ENCODE measurements around the gene KRTAP4-4.
"Not testable (repeated sequence)": the region's sequence is repeated elsewhere in the genome, so short reads cannot be mapped to it uniquely, and the experiment has no call there.

Gene KRTAP4-4

DNA sequence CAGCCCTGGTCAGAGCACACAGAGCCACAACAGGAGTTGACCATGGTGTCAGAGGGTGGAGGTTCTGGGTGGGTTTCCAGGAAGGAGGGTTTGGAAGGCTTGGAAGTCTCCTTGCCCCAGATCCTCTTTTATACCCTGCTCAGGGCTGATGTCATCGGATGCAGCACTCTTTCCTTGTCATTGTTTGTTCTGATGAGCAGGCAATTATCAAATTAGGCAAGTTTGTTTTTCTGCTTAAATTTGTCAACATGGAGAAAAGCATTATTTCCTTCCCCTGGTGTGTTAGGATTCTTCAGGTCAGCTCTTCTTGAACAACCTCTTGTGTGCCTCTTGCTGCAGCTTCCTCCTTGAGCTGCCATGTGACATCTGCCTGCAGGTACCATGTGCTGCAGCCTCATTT, at the start of gene KRTAP4-4:
Gene KRTAP4-4, minus strand, starts transcription at position 101 of the 400 bp plus-strand sequence. Its CDS starts 57 bp downstream, at position 44.
- no peak for DNase-seq (ENCODE audit: low spot score)

DNA sequence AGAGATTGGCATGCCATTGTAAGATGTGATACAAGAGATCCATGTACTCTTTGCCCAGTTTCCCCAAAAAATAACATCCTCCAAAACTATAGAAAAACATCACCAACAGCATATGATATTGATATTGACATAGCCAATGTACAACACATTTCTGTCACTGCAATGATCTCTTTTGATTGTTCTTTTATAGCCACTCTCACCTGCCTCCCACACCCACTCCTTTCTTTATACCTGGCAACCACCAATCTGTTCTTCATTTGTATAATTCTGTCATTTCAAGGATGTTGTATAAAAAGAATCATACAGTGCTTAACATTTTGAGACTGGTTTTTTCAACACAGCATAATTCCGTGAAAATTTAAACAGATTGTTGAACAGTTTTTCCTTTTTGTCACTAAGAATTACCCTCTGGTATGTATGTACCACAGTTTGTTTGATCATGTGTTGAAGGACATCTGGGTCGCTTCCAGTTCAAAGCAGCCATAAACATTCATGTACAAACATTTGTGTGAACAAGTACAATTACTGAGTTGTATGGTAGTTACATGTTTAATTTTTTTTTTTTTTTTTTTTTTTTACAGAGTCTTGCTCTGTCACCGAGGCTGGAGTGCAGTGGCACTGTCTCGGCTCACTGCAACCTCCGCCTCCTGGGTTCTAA, 39.0 kb upstream of the KRTAP4-4 start:
- no peak for DNase-seq (ENCODE audit: low spot score)

DNA sequence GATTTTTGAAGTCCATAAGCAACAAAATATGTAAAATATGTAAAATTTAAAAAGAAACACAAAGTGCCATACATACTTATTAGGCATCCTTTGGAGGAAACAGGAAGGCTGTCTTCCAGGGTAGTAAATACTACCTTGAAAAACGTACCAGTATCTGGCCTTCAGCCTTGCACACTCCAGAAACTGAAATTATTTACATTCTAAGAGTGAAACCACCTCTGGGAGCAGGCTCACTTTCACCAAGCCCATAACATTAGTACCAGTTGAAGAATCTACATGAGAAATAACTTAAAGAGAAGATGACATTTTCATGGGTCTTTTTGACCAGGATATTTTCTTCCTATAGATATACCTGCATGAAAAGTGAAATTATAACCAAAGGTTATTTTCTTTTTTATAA, 35.5 kb upstream of the KRTAP4-4 start:
- DNase-seq (ENCODE audit: low spot score), result no peak

DNA sequence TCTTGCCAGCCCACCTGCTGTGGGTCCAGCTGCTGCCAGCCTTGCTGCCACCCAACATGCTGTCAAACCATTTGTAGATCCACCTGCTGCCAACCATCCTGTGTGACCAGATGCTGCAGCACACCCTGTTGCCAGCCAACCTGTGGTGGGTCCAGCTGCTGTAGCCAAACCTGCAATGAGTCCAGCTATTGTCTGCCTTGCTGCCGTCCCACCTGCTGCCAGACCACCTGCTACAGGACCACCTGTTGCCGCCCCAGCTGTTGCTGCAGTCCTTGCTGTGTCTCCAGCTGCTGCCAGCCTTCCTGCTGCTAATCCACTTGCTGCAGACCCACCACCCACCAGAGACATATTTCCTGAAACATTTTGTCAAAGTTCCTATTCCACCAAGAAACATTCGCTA, 29.8 kb upstream of the KRTAP4-4 start:
- no peak for DNase-seq (ENCODE audit: low spot score)

DNA sequence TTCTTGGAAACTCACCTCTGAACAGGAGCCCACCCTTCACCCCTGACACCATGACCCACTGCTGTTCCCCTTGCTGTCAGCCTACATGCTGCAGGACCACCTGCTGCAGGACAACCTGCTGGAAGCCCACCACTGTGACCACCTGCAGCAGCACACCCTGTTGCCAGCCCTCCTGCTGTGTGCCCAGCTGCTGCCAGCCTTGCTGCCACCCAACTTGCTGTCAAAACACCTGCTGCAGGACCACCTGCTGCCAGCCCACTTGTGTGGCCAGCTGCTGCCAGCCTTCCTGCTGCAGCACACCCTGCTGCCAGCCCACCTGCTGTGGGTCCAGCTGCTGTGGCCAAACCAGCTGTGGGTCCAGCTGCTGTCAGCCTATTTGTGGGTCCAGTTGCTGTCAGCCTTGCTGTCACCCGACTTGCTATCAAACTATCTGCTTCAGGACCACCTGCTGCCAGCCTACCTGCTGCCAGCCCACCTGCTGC, 29.3 kb upstream of the KRTAP4-4 start, which contains the start of gene KRTAP9-1:
Gene KRTAP9-1, plus strand, starts transcription at position 51 of the 482 bp plus-strand sequence. Its CDS starts 0 bp downstream, at position 51.
- not testable (repeated sequence) for DNase-seq (ENCODE audit: low spot score)

DNA sequence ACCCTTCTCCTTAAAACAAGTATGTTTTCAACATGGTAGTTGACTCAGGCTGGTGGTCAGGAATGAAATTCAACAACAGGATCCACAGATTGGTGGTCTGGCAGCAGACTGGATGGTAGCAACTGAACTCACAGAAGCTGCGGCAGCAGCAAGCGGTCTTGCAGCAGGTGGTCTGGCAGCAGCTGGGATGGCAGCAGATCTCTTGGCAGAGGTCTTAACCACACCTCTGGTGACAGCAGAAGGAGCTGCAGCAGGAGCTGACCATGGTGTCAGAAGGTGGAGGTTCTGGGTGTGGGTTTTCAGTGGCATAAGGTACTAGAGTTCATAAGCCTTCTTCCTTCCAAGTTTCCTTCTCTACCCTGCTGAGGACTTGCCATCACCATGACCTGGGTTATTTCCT, 26.3 kb upstream of the KRTAP4-4 start:
- no peak for DNase-seq (ENCODE audit: low spot score)

DNA sequence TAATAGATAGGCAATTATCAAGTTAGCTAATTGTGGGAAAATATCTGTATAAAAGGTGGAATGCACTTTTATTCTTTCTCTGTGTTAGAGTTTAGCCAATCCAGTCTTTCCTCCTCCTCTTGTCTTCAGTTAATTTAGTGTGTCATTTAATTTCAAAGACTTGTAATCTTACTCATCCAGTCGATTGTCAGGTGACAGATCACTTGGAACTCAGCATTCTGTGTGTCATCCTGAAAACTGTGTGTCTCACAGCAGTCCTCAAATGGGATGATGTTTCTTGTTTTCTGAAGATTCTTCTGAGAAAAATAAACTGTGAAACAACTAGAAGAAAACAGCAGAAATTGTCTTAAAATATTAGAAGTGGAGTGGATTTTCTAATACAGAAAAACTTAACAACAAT, 24.5 kb upstream of the KRTAP4-4 start:
- DNase-seq (ENCODE audit: low spot score), result no peak

DNA sequence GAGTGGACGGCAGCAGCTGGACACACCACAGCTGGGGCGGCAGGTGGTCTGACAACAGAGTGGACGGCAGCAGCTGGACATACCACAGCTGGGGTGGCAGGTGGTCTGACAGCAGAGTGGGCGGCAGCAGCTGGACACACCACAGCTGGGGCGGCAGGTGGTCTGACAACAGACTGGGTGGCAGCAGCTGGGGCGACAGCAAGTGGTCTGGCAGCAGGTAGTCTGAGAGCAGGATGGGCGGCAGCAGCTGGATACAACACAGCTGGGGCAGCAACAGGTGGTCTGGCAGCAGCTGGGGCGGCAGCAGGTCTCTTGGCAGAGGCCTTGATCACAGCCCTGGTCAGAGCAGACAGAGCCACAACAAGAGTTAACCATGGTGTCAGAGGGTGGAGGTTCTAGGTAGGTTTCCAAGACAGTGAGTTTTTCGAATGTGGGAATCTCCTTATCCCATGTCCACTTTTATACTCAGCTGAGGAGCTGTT, 24.0 kb upstream of the KRTAP4-4 start, which contains the start of gene KRTAP4-1:
Gene KRTAP4-1, minus strand, starts transcription at position 432 of the 482 bp plus-strand sequence. Its CDS starts 57 bp downstream, at position 375.
- DNase-seq (ENCODE audit: low spot score), result no peak

DNA sequence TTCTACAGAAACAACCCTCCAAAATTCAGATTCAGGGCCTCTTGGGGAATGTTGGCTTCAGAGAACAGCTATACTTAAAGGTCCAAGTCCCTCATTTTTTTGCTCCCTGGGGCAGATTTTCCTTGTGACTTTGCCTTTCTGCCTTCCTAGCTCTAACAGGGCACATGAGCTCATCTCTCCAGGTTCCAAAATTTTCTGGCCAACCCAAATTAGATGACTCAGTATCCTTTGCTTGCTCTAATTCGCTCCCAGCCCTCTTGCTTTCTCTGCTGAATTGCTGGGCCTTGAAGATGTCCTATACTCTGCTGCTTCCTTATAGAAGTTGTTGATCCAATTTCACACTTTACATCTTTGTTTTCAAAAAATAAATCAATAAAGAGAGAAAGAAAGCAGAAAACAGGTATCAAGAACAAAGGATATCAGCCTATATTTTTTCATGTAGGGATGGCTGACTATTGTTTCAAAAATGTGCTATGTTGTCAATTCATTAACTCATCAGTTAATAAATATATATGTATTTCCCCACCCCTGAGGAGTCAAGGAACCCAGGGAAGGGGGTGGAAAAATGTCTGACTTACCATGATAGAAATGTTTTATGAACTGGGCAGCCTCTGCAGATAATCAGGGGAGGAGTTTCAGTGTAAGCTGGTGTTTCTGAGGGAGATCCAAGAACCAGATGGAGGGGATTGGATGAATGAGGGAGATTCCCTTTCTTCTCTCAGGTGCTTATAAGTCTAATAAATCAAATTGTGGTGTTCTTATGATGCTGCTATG, 18.5 kb upstream of the KRTAP4-4 start:
- DNase-seq (ENCODE audit: low spot score), result no peak

DNA sequence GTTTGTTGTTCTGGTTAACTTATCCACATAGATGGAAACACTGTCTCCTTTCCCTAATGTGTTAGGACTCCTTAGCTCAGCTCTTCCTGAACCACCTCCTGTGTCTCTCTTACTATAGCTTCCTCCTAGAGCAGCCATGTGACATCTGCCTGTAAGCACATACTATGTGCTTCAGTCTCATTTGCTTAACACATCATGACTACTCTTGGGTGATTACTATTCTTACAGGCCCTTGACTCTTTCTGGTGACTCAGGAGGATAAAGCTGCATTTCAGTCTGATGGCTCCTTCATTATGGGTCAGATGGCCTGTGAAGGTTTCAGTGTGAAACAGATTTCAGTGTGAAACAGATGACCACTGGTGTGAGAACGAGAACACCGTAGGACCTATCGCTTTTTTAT, 17.8 kb upstream of the KRTAP4-4 start:
- peak; percentile 21 for DNase-seq (ENCODE audit: low spot score)

DNA sequence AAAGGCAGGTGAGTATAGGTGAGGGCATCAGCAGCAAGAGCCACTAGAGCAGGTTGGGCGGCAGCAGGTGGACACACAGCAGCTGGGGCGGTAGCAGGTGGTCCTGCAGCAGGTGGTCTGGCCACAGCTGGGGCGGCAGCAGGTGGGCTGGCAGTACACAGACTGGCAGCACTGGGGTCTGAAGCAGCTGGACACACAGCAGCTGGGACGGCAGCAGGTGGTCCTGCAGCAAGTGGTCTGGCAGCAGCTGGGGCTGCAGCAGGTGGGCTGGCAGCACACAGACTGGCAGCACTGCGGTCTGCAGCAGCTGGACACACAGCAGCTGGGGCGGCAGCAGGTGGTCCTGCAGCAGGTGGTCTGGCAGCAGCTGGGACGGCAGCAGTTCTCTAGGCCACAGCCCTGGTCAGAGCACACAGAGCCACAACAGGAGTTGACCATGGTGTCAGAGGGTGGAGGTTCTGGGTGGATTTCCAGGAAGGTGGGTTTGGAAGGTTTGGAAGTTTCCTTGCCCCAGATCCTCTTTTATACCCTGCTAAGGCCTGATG, 17.3 kb upstream of the KRTAP4-4 start, which contains the start of gene KRTAP4-2:
Gene KRTAP4-2, minus strand, starts transcription at position 495 of the 545 bp plus-strand sequence. Its CDS starts 57 bp downstream, at position 438.
- no peak for DNase-seq (ENCODE audit: low spot score)

DNA sequence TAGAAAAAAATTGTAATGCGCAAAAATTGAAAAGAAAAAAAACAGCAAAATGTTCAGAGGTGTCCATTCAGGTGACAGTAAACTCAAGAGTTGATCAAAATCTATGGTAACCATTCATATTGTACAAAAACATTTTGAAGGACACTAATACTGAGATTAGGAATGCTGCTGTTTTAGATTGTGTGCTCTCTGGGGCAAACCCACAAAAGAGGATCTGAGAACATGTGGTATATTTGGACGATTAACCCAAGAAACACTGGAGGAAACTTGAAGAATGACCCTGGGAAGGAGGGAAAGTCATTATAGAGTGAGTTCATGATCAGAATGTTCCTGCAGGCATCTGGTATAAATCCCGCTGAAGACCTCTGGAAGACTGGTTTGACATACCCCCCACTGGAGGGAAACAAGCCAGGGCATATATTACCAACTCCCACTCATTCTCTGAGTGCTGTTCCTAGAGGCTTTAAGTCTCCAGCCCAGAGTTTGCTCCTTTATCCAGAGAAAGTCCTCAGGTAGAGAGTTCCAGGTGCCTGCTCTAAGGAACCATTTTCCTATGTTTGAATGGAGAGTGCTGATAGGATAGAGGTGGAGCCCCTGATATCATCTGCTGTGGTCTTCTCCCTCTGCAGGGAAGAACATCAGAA, 16.3 kb upstream of the KRTAP4-4 start:
- DNase-seq (ENCODE audit: low spot score), result peak; percentile 21

DNA sequence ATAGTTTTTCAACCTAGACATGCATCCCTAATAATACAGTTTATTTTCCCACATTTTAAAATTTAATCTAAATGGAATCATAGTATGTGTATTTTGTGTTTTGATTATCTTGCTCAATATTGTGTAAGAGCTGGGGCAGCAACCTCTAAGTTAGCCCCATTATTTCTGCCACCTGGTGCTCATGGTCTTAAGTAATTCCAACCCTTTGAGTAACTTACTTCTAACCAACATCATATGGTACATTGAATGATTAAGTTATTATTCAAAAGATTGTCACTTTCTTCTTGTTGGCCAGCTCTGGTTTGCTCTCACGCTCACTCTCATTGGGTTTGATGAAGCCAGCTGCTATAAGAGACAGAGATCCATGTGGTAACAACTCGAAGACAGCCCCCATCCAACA, 11.3 kb upstream of the KRTAP4-4 start:
- DNase-seq (ENCODE audit: low spot score), result no peak

DNA sequence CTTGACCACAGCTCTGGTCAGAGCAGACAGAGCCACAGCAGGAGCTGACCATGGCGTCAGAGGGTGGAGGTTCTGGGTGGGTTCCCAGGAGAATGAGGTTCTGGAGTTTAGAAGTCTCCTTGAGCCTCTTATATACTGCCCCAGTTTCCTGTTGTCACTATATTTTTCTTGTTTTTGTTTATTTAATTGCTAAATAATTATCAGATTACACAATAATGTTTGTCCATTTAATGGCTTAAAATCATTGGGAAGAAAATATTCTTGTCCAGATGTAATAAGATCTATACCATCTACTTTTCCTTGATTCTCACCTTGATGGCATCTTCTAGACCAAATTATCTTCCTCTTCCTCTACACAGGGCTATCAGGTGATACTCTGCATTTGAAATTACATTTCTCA, 7.6 kb upstream of the KRTAP4-4 start, which contains the start of gene KRTAP4-3:
Gene KRTAP4-3, minus strand, starts transcription at position 101 of the 400 bp plus-strand sequence. Its CDS starts 49 bp downstream, at position 52.
- DNase-seq (ENCODE audit: low spot score), result no peak

DNA sequence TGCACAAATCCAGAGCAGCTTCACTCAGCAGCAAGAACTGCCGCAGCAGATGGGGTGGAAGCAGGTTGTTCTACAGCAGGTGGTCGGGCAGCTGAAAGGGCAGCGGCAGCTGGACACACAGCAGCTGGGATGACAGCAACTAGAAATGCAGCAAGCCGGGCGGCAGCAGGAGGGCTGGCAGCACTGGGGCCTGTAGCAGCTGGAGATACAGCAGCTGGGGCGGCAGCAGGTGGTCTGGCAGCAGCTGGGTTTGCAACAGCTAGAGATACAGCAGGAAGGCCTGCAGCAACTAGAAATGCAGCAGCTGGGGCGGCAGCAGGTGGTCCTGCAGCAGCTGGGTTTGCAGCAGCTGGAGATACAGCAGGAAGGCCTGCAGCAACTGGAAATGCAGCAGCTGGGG, 7.0 kb upstream of the KRTAP4-4 start:
- no peak for DNase-seq (ENCODE audit: low spot score)

DNA sequence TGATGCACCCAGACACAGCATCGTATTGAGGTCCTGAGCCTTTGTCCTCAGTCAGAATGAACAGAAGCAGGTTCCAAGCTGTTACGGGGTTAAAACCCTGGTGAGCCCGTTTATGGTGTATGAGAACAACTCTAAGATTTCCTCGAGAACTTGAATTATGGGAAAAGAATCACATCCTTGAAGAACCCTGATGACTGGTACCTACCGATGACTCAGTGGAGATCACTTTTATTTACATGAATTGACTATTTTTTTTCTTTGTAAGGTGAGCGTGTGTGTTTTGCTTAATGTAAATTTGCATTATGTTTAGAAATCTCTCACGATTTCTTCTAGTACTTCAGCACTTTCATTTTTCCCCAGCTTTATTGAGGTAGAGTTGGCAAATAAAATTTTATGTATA, 3.3 kb upstream of the KRTAP4-4 start:
- no peak for DNase-seq (ENCODE audit: low spot score)

DNA sequence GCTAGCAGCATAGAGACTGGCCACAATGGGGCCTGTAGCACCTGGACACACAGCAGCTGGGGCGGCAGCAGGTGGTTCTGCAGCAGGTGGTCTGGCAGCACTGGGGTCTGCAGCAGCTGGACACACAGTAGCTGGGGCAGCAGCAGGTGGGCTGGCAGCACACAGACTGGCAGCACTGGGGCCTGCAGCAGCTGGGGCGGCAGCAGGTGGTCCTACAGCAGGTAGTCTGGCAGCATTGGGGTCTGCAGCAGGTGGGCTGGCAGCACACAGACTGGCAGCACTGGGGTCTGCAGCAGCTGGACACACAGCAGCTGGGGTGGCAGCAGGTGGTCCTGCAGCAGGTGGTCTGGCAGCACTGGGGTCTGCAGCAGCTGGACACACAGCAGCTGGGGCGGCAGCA, 358 bp downstream of the KRTAP4-4 start:
- DNase-seq (ENCODE audit: low spot score), result not testable (repeated sequence)

DNA sequence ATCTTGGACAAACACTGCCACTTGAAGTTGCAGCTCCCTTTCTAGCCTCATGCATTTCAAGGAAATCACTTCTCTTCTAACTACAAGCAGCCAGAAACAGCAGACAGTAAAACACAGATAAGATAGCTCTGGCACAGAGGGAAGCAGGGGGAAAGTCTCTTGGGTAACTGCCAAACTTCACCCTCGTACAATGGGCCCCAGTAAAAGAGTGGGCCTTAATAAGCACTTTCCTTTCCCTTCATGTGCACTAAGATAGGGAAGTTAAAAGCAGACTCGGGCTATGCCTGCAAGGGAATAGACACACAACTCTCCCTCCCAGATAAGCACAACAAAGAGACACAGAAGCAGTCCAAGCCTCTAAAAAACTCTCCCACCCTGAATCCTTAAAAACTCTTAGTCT, 6.7 kb downstream of the KRTAP4-4 start:
- no peak for DNase-seq (ENCODE audit: low spot score)

DNA sequence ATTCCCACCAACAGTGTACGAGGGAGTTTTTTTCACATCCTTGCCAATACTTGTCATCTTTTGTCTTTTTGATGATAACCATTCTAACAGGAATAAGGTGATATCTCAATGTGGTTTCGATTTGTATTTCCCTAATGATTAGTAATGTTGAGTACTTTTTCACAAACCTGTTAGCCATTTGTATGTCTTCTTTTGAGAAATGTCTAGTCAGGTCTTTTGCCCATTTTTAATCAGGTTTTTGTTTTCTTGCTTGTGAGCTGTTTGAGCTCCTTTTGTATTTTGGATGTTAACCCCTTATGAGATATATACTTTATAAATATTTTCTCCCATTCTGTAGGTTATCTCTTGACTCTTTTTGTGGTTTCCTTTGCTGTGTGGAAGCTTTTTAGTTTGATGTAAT, 9.0 kb downstream of the KRTAP4-4 start:
- no peak for DNase-seq (ENCODE audit: low spot score)

DNA sequence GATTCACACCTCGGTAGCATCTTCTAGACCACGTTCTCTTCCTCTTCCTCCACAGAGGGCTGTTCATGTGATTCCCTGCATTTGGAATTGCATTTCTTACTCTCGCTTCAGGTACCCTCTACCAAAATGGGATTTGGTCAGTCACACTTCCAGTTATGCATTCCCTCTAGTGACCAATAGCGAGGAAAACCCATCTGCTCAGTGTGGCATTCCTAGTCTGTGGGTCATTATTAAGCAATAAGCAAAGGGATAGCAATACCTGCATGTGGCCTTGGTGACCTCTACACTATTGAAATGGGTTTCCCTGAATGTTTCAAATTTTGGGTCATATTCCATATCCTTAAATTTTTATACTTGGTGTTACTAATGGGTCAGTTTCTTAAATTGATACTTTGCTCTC, 10.5 kb downstream of the KRTAP4-4 start:
- DNase-seq (ENCODE audit: low spot score), result no peak

DNA sequence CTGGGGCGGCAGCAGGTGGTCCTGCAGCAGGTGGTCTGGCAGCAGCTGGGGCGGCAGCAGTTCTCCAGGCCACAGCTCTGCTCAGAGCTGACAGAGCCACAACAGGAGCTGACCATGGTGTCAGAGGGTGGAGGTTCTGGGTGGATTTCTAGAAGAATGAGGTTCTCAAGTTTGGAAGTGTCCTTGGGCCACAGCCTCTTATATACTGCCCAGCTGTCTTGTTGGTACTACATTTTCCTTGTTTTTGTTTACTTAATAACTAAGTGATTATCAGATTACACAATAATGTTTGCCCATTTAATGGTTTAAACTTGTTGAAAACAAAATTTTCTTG, 10.9 kb downstream of the KRTAP4-4 start, which contains the start of gene KRTAP4-5:
Gene KRTAP4-5, minus strand, starts transcription at position 174 of the 334 bp plus-strand sequence. Its CDS starts 58 bp downstream, at position 116.
- DNase-seq (ENCODE audit: low spot score), result no peak

Measured in germinal center (tissue), 1 donor.